Left ventricle myocardium inferior (tissue), 1 donor: Measurements from ENCODE around the gene VAV2. TPM values are rescaled to one million over a fixed set of nuclear protein-coding genes. Genes with fewer than 3 reads are reported as not detected.

Experiments
- DNase-seq: peaks from one replicate; pipeline ENCODE4 v3.0.0-alpha.2; 2020
- H3K27ac ChIP-seq: fragments of 200-600 bp; replicated peaks from 2 replicates; pipeline ENCODE4 v1.8.0; 2021
- H3K27me3 ChIP-seq: fragments of 200-600 bp; 2 replicates; pipeline ENCODE4 v1.8.0; 2021; ENCODE audit warnings: low read depth
- H3K36me3 ChIP-seq: fragments of 200-600 bp; 2 replicates; pipeline ENCODE4 v1.8.0; 2021
- H3K4me1 ChIP-seq: fragments of 200-600 bp; 2 replicates; pipeline ENCODE4 v1.8.0; 2021
- H3K4me3 ChIP-seq: fragments of 200-600 bp; 2 replicates; pipeline ENCODE4 v1.8.0; 2021; ENCODE audit warnings: mild to moderate bottlenecking, moderate library complexity
- H3K9me3 ChIP-seq: fragments of 200-600 bp; replicated peaks from 2 replicates; pipeline ENCODE4 v1.8.0; 2021
- intact Hi-C: fragments of 100-400 bp; cut with micrococcal nuclease; formaldehyde crosslinking; loops from one replicate; pipeline ENCODE4 v1.11.0; 2022
- total RNA-seq: library from RNA; stranded (reverse); fragmentation: NEBNext Ultra II Directional; extraction: Animal tissue kit (Norgen Biotek cat#: 25700); gene quantifications from one replicate; pipeline ENCODE4 v1.2.1, GENCODE V29; 2021
- TF ChIP-seq, protein P1 (sequence below): fragments of 200-600 bp; IDR thresholded peaks from 2 replicates; pipeline ENCODE4 v1.8.0; 2021; ENCODE audit warnings: antibody characterized with exemption, mild to moderate bottlenecking, borderline replicate concordance
- donor health status: DM: no; HTN: yes; CAD: no; lungs with severe emphysema.

The VAV2 gene
- total RNA-seq, 1 donor from 2014 or later: 4.1 TPM

DNA sequence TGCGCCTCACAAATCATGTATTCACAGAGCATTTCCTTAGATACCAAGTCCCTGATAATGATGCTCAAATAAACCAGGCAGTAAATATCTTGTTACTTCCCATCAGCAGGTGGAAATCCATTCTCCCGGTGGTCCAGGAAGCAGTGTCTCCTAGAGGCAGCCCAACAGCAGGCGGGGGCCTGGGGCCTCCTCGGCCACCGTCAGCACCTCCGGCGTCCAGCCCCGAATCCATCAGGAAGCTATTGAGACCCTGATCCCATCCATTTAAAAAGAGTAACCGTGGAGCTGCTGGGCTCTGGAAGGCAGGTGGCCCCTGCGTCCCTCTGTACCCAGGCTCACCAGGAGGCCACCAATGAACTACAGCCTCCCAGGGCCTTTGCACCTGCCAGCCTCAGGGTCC is 54.0 kb downstream of the VAV2 start:
- no peak for DNase-seq

DNA sequence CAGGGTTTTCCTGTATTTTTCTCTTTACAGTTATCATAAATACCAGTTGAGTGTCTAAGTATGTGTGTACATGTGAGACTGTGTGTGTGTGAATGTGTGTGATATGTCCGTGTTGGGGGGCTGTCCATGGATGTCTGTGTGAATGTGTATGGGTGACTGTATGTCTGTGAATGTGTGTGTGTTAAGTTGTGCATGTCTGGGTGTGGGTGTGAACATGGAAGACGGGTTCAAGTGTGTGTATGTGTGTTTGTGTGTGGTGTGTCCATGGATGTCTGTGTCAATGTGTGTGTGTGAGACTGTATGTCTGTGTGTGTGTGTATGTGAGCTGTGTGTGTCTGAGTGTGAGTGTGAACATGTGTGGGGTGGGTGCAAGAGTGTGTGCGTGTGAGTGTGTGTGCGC is 55.0 kb downstream of the VAV2 start:
- no peak overlapping the region for H3K27ac ChIP-seq
- H3K36me3 ChIP-seq: no peaks in the 10 kb centered on the region
- no peaks in the 10 kb centered on the region for H3K27me3 ChIP-seq
- H3K4me1 ChIP-seq: peaks cover 24% of the 10 kb centered on the region
- intact Hi-C loops: no loop called here
- TF ChIP-seq, protein P1, sequence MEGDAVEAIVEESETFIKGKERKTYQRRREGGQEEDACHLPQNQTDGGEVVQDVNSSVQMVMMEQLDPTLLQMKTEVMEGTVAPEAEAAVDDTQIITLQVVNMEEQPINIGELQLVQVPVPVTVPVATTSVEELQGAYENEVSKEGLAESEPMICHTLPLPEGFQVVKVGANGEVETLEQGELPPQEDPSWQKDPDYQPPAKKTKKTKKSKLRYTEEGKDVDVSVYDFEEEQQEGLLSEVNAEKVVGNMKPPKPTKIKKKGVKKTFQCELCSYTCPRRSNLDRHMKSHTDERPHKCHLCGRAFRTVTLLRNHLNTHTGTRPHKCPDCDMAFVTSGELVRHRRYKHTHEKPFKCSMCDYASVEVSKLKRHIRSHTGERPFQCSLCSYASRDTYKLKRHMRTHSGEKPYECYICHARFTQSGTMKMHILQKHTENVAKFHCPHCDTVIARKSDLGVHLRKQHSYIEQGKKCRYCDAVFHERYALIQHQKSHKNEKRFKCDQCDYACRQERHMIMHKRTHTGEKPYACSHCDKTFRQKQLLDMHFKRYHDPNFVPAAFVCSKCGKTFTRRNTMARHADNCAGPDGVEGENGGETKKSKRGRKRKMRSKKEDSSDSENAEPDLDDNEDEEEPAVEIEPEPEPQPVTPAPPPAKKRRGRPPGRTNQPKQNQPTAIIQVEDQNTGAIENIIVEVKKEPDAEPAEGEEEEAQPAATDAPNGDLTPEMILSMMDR: no peak
- no peak overlapping the region for H3K4me3 ChIP-seq
- H3K9me3 ChIP-seq: no peaks in the 10 kb centered on the region
- no peak for DNase-seq

More for the DNA sequence above, 54.0 kb downstream of the VAV2 start:
- Histone ChIP-seq H3K4me3 (no peak overlapping the region), H3K4me1 (peaks cover 15% of the 10 kb centered on the region), H3K27ac (no peak overlapping the region), H3K36me3 (no peaks in the 10 kb centered on the region), H3K9me3 (no peaks in the 10 kb centered on the region), H3K27me3 (no peaks in the 10 kb centered on the region)
- TF ChIP-seq, protein P1: no peak
- intact Hi-C loops: no loop called here

DNA sequence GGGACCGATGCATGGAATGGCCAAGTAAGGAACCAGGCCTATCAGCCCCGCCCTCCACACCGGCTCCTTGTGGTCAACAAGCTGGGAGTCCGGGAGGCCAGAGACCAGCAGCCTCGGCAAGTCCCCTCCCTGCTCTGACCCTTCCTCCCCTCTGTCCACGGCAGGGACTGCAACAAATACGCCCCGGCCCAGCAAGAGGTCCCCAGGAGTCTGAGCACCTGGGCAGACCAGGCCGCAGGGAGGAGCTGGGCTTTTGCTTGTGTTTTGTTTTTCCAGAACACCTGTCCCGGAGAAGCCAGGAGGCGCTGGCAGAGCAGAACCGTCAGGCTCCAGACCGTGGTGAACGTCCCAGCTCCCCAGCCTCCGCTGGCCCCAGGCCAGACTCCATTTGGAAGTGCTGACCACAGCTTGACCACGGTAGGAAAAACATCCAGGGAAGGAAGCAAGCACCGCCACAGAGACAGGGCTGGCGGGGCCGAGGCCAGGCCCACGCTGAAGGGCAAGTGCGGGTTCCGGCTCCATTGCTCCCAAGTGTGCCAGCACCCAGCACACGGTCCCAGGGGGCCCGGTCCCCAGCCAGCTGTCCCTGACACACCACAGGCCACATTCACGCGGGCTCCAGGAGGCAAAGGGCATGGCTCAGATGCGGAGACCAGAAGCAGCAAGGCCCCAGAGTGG is 56.7 kb downstream of the VAV2 start:
- DNase-seq: peak; percentile 78
- H3K9me3 ChIP-seq: no peaks in the 10 kb centered on the region
- no peaks in the 10 kb centered on the region for H3K27me3 ChIP-seq
- peak overlapping the region; percentile 67 for H3K27ac ChIP-seq
- intact Hi-C loops: no loop called here
- TF ChIP-seq, protein P1: no peak
- no peaks in the 10 kb centered on the region for H3K36me3 ChIP-seq
- H3K4me3 ChIP-seq: peak overlapping the region; percentile 19
- H3K4me1 ChIP-seq: peaks cover 31% of the 10 kb centered on the region

DNA sequence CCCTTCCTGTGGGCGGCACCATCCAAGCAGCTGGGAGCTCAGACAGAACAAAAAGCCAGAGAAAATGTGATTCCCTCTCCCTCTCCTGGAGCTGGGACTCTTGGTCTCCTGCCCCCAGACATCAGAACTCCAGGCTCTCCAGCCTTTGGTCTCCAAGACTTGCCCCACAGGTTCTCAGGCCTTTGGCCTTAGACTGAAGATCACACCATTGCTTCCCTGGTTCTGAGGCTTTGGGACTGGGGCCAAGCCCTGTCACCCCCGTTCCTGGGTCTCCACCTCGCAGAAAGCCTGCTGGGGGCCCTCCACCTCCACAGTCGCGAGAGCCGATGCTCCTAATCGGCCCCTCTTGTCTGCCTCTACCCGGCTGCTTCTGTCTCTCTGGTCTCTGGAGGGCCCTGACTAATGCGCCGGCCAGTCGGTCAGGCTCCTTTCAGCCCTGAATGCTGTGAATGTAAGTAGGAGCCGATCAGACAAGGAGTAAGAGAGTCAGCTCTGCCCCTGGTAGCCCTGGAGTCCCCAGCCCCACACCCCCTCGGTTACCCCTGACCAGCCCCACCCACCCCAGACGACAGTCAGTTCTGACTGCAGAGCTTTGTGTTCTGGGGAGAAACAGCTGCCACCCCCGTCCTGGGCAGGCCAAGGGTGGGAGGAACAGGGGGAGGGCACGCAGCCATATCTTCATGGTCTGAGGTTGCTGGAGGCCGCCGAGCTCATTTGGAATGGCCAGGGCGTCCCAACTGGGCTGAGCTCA is 57.5 kb downstream of the VAV2 start:
- no peak for DNase-seq
- H3K27me3 ChIP-seq: no peaks in the 10 kb centered on the region
- peak overlapping the region; percentile 67 for H3K27ac ChIP-seq
- TF ChIP-seq, protein P1: no peak
- H3K4me3 ChIP-seq: peak overlapping the region; percentile 19
- no peaks in the 10 kb centered on the region for H3K9me3 ChIP-seq
- peaks cover 31% of the 10 kb centered on the region for H3K4me1 ChIP-seq
- intact Hi-C loops: no loop called here
- H3K36me3 ChIP-seq: no peaks in the 10 kb centered on the region

DNA sequence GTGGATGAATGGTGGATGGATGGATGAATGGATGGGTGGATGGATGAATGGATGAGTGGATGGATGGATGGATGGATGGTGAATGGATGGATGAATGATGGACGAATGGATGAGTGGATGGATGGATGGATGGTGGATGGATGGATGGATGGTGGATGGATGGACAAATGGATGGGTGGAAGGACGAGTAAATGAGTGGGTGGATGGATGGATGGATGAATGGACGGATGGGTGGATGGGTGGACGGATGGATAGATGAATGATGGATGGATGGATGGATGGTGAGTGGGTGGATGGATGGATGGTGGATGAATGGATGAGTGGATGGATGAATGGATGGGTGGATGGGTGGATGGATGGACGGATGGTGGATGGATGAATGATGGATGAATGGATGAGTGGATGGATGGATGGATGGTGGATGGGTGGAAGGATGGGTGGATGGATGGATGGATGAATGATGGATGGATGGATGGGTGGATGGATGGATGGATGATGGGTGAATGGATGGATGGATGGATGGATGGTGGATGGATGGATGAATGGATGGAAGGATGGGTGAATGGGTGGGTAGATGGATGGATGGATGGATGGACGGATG is 58.6 kb downstream of the VAV2 start:
- no peaks in the 10 kb centered on the region for H3K27me3 ChIP-seq
- no peaks in the 10 kb centered on the region for H3K36me3 ChIP-seq
- no peak for DNase-seq
- no peaks in the 10 kb centered on the region for H3K9me3 ChIP-seq
- intact Hi-C loops: no loop called here
- H3K27ac ChIP-seq: no peak overlapping the region
- TF ChIP-seq, protein P1: no peak
- peaks cover 31% of the 10 kb centered on the region for H3K4me1 ChIP-seq
- no peak overlapping the region for H3K4me3 ChIP-seq
